ENCODE measurements around the gene MEIS1.

- no peak for TF ChIP-seq CTCF (IDR thresholded peaks at IDR 0.05)
- TF ChIP-seq POLR2A (IDR thresholded peaks at IDR 0.05) = no peak
Observed at GRCh38 chr2:66508484-66509071, 73.7 kb downstream of the MEIS1 start.

All from testis (tissue), 2 donors.